GM20431 (cell line): Measurements from ENCODE around the gene JAZF1.

Source experiments
- in situ Hi-C: fragments of 300-500 bp; cut with MseI, MboI; formaldehyde crosslinking; loops from one replicate; pipeline ENCODE4 v1.15.0; 2020; ENCODE audit warnings: low sequenced_read_pairs; ENCODE audit not compliant: unreplicated experiment

JAZF1 gene

DNA sequence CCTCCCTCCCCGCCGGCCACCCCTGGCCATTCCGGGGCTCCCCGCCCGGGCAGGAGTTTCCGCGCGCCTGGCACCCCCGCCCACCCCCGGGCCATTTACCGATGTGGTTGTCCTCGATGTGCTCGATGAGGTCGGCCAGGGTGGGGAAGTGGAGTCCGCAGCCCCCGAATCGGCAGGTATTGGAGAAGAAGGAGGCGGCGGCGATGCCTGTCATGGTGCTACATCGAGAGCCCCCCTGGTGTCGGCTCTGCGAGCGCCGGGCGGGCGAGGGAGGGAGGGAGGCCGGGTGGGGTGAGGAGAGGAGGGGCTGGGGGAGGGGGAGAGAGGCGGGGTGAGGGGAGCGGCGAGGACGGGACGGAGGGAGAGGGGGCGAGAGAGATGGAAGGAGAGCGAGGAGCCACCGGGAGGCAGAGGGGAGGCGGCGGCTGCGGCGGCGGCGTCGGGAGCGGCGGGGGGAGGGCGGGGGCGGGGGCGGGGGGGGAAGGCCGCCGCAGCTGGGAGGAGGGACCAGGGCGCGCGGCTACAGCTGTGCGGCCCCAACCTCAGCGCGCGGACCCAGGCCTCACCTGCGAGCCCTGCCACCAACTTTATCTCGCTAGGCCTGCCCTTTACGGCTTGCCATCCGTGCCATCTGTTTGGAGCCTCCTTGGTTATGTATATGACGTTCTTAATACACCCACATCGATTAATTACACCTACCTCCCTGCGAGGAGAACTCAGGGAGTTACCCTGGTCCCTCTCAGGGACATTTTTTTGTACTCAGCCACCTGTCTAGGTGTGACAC, at the start of gene JAZF1:
Gene JAZF1, minus strand, starts transcription at position 432 of the 784 bp plus-strand sequence.
- in situ Hi-C loops: no loop called here

DNA sequence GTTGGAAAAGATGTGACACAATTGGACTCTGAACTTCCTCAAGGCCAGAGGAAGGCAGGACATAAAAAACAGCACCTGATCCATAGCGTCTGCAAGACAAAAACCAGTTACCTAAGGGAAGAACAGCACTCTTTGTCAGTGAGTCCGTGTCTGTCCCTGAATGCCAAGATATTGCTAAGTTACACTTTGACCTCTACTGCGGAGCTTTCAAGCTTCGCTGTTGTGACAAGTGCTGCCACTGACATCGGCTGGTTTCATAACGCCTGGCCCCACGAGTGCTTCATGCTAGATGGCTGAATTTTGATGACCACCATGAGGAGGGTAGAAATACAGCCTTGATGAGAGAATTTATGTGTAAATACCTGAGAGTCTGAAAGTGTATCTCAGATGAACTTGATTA, 49.7 kb upstream of the JAZF1 start:
- in situ Hi-C loops: no loop called here

GRCh38 chr7:28228396-28228795, 47.8 kb upstream of the JAZF1 start:
- in situ Hi-C loops: no loop called here

GRCh38 chr7:28226003-28226402, 45.4 kb upstream of the JAZF1 start:
- in situ Hi-C loops: no loop called here

- in situ Hi-C loops: no loop called here
These were observed 45.0 kb upstream of the JAZF1 start for GRCh38 chr7:28225576-28225975.

DNA sequence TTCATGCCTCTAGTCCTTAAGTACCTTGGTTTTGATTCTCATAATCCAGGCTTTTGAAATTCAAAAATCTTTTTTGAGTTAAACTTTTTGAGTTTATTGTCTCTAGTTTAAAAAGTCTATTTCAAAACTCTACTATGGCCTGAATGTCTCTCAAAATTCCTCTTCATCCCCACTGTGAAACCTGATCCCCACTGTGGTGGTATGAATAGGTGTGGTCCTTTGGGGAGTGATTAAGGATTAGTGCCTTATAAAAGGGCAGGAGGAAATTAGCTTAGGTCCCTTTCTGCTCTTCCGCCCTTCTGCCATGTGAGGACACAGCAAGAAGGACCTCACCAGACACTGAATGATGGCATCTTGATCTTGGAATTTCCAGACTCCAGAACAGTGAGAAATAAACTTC, 44.1 kb upstream of the JAZF1 start:
- in situ Hi-C loops: no loop called here

DNA sequence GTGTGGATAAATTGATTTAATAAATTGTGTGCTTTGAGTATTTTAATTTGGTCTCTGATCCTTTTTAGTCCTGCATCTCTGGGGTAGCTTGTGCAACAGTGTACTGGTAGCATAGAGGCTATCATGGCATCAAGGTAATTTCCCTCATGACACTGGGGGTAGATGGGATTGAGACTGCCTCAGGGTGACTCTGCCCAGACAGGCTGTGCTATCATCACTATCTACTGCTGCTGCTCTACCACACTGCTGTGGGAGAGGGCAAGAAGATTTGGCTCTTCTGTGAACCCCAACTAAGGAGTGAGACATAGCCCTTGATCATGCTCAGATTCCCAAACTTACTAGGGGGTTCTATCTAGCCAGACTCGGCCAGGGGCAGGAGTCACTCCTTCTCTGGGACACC, 43.6 kb upstream of the JAZF1 start:
- in situ Hi-C loops: no loop called here

GRCh38 chr7:28222636-28223035, 42.0 kb upstream of the JAZF1 start:
- in situ Hi-C loops: no loop called here

DNA sequence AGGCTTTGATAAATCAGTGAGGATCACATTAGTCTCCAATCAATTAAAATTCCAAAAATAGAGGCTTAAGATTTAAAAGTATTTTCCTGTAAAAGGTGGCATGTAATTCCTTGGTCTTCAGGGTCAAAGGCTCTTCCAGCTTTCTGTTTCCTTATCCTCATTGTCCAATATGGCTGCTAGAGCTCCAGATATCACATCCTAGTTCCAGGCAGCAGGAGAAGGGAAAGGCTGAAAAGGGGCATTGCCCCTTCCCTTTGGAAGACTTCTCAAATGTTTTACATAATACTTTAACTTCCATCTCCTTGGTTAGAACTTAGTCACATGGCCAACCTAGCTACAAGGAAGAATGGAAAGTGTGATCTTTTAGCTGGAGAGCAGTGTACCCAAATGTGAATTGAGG, 39.2 kb upstream of the JAZF1 start:
- in situ Hi-C loops: no loop called here

DNA sequence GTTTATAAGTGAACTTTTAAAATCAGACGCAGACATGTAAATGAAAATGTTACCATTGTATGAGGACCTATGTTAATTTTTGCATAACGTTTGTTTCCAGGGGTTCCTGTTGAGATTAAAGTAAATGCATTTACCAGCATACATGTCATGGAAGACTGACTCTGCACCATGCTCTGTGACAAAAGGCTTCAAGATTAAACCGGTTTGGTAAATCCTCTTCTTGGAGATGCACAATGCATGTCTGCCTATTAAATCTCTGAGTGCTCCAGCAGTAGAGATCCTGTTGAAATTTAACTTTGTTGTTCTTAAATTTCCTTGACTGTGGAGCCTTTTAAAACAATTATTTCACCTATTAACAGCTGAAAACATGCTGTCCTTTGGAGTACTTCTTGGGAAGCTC, 36.5 kb upstream of the JAZF1 start:
- in situ Hi-C loops: no loop called here

DNA sequence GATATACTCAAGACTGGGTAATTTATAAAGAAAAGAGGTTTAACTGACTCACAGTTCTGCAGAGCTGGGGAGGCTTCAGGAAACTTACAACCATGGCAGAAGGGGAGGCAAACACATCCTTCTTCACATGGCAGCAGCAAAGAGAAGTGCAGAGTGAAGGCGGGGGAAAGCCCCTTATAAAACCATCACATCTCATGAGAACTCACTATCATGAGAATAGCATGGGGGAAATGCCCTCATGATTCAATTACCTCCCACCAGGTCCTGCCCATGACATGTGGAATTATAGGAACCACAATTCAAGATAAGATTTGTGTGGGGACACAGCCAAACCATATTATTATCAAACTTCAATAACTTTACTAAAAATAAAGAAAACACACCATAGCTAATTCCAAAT, 30.4 kb upstream of the JAZF1 start:
- in situ Hi-C loops: no loop called here

- in situ Hi-C loops: no loop called here
These were observed 27.9 kb upstream of the JAZF1 start for GRCh38 chr7:28208506-28208905.

GRCh38 chr7:28207486-28208158, 27.0 kb upstream of the JAZF1 start:
- in situ Hi-C loops: no loop called here

- in situ Hi-C loops: no loop called here
These were observed 24.9 kb upstream of the JAZF1 start for GRCh38 chr7:28205506-28205905.

GRCh38 chr7:28203508-28204240, 23.1 kb upstream of the JAZF1 start:
- in situ Hi-C loops: no loop called here

- in situ Hi-C loops: no loop called here
These were observed 21.6 kb upstream of the JAZF1 start for GRCh38 chr7:28202222-28202621.

GRCh38 chr7:28201131-28201530, 20.5 kb upstream of the JAZF1 start:
- in situ Hi-C loops: no loop called here

GRCh38 chr7:28200598-28200997, 20.0 kb upstream of the JAZF1 start:
- in situ Hi-C loops: no loop called here

DNA sequence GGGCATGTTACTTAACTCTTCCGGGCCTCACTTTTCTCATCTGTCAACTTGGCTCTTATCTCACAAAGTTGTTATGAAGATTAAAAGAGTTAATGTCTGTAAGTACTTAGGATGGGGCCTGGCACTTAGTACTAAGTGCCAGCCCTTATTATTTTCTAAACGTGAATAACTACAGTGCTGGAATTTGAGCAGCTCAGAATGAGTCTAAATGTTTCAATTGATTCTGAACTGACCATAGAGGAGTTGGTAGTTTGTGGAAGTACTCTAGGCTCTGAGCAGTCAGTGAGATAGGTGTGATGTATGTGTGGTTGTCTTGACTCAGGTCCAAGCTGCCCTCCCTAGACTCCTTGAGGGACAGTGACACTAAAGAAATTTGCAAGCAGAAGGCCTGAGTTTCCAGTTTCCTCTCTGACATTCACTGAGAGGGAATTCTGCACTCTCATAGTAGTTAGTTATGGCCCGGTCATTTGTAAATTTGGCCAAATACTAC, 18.5 kb upstream of the JAZF1 start:
- in situ Hi-C loops: no loop called here

- in situ Hi-C loops: no loop called here
These were observed 15.5 kb upstream of the JAZF1 start for GRCh38 chr7:28195910-28196620.
